GM21723 (cell line): ENCODE data around the gene RBMS2.
A peak's percentile ranks its signal among the peaks of the same experiment; 100 is the strongest.
"Not testable (repeated sequence)": the region's sequence is repeated elsewhere in the genome, so short reads cannot be mapped to it uniquely, and the experiment has no call there.

Experiments
- ATAC-seq: cut with Tn5 transposase; IDR thresholded peaks from one replicate; pipeline ENCODE4 v1.9.1; 2021; ENCODE audit warnings: mild to moderate bottlenecking, moderate library complexity; ENCODE audit not compliant: unreplicated experiment

RBMS2 gene, protein sequence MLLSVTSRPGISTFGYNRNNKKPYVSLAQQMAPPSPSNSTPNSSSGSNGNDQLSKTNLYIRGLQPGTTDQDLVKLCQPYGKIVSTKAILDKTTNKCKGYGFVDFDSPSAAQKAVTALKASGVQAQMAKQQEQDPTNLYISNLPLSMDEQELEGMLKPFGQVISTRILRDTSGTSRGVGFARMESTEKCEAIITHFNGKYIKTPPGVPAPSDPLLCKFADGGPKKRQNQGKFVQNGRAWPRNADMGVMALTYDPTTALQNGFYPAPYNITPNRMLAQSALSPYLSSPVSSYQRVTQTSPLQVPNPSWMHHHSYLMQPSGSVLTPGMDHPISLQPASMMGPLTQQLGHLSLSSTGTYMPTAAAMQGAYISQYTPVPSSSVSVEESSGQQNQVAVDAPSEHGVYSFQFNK

DNA sequence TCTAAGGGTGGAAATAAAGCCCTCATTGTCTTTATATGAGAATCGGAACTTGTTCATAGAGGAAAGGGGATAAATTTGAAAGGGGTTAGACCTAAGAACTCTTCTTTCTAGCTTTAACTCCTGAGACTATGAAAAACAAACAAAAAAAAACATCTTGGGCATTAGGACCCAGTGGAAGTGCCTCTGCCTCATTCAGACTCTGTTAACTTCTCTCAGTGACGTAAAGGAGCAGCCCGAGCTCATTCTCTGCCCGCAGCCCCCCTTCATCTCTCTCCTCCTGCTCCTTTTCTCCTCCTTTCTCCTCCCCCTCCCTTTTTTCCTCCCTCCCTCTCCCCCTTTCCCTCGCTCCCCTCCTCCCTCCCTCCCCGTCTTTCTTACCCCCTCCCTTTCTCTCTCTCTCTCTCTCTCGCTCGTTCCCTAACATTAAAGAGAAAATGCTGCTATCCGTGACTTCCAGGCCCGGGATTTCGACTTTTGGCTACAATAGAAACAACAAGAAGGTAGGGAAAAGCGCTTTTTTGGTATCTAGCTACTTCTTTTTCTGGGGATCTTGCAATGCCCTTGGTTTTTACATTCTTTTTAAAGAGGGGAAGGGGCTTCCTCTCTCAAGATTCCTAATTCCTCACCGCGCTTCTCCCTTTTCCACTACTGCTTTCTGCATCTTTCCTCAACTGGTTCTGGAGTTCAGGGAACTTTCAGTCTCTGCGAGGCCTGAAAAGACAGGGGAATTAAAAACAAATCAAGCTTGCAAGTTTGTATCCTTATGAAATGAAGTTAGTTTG is at the start of gene RBMS2:
Gene RBMS2 (plus strand): TSS at position 231 of the 782 bp plus-strand sequence. CDS start 204 bp downstream, at position 435.
- peak; percentile 88 for ATAC-seq

DNA sequence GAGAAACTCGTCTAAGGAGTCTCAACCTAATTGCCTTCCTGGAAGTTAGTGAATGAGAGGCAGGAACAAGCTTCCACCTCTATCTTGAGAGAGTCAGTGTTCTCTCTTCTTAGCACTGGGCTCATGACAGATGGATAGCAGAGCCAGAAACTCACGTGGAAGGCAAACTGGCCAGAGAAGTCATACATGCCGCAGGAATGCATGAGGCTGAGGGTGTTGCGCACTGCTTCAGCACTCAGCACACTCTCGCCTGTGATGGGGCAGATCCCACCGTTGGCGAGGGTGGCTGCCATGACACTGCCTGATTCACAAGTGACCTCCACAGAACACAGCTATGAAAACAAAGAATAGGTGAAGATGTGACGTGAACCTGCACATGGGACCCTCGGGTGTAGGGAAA is 47.2 kb upstream of the RBMS2 start:
- no peak for ATAC-seq

DNA sequence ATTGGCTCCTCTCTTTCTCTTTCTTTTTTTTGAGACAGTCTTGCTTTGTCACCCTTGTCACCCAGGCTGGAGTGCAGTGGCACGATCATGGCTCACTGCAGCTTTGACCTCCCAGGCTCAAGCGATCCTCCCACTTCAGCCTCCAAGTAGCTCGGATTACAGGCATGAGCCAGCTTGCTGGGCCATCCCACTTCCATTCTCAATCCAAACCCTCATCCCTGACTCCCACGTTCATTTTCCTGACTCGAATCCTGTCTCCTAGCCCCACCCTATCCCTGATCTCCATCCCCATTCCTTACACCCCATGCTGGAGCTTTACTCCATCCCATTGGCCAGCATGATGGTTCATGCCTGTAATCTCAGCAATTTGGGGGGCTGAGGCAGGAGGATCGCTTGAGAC is 45.5 kb upstream of the RBMS2 start:
- ATAC-seq: no peak

DNA sequence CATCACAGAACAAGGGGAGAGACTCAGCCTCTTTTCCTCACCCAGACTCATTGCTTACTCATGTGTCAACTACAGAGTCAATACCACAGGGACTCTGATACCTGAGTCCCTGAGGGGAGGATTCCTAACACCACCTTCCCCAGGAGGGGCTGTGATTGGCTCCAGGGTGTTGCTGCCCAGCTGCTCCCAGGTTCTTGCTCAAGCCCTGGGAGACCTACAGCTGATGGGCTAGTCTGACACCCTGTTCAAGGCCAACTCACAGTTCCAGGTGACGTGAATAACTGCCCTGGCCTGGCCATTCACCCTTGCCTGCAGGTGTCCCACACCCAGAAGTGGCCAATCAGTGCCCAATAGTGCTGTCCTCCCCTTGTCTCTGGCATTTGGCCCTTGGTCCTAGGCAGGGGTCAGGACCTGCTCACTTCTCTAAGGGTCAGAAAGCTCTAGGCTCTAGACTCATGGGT is 44.6 kb upstream of the RBMS2 start:
- no peak for ATAC-seq

DNA sequence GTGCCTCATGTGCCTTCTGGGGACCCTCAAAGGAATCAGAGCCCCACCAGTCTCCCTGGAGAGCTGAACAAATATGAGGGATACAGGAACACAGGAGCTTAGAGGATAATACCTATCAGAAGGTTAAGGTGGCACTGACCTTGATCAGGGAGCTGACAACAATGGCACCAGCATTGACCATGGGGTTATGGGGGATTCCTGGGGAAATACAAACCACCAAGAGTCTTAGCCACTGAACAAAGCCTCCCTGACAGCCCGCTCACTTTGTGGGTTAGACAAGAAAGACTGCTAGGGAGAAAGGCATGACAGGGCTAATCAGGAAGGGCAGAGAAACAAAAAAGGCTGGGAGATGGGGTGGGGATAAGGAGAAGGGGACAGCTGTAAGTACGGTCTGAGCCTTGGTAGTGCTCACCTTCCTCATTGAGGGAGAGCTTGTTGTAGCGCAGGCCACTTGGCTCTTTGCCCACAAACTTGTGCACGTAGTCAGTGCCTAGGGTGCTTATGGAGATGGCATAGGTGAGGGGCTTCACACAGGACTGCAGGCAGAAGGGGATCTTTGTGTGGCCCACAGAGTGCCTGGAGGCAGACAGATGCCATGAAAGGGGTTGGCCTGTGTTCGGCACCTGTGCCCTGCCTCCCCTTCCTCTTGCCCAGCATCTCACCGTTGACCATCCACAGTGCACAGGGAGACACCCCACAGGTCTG is 43.9 kb upstream of the RBMS2 start:
- no peak for ATAC-seq

DNA sequence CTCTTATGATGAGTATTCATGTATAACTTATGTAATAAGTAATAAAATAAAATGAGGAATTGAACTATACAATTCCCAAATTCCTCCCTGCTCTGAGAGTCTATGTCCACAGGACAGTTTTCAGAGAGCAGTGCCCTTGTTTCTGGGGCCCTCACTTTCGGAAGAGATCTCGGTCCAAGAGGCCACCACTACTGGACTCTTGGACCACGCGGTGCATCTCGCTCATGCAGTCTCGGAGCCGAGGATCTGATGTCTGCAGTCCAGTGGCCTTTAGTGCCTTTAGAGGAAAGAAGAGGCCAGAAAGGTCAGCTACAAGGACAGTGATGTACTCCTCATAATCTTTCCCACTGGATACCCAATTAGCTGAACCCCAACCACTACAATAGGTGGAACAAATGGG is 42.0 kb upstream of the RBMS2 start:
- ATAC-seq: no peak

DNA sequence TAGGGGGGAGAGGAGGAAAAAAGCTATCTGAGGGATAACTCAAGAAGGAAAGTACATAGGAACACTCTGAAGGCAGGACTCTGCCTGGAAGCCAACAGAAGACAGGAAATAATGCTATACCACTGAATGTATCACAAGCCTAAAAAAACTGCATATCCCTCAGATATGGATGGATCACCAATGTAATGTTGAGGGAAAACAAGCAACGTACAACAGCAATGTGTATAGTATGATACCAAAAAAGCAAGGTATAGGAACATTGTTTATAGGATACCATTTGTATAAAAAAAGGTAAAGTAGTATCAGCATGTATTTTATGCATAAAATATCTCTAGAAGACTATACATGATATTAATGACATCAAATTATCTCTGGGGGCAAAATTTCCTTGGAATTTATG is 37.1 kb upstream of the RBMS2 start:
- ATAC-seq: no peak

DNA sequence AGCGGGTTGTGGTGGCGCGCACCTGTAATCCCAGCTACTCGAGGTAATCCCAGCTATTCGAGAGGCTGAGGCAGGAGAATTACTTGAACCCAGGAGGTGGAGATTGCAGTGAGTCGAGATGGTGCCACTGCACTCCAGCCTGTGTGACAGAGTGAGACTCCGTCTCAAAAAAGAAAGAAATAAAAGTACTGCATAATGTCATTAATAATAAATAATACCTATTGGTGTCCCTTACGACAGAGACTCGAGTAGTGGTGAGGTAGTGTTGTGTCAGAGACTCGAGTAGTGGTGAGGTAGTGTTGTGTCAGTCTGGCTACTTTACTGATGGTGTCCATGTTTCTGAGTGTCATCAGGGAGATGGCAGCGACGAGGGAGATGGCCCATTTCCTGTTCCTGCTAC is 34.9 kb upstream of the RBMS2 start:
- no peak for ATAC-seq

DNA sequence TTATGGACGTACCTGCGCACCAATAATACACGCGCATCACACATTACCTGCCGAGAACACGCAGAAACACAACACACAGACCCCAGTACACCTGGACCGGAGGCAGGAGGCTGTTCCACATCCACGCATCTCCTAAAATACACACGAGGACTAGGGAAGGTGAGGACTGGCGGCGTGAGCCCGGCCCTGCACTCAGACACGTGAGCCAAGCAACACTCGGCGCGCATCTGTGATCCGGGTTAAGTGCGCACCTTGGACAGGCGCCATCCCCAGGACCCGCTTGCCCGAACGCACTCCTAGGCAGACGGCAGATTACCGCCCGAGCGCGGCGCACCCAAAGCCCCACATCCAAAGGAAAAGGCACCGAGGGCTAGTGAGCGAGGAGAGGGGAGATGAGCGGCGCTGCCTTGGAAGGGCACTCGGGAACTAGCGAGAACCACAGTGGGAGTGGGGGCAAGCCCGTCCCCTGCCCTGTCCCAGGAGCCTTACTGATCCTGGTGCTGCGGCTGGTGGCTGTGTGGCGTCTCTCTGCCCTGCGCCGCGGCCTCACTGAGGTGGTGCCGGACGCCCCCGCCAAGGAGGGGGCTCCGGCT is 34.1 kb upstream of the RBMS2 start:
- peak; percentile 11 for ATAC-seq

DNA sequence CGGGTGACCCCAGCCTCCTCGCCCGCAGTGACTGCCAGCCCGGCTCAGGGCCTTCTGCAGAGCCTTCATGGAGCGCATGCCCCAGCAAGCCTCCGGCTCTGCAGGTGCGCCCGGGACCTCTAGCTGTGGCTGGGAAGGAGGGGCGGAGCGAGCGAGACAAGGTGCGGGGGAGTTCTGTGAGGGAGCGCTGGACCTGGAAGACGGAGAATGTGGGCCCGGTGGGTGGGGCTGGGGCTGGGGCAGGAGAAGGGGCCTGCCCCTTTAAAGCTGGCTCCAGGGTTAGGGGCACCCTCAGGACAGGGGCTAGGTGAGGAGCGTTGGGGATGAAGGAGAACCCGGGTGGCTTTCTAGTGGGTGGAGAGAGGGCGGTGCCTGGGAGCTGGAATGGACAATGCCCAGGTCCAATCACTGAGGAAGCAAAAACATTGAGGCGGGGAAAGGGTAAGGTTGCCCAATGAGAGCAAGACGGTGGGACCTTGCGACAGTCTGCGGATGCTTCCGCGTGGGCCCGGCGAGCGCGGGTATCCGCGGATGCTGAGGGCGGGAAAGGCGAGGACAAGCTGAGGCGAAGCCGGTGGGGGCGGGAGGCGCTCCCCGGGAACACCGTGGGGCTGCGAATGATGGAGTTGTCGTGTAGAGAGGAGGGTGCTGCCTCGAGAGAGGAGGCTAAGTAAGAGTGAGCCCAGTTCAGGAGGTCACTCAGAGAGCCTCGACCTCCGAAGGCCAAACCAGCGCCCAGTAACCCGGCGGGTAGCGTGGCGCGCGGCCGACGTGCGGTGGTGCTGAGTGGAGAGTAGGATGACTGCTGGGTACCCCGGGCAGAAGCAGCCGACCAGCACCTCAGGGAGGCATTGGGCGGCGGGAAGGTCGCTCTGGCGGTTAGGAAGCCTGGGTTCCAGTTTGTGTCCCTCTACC is 33.3 kb upstream of the RBMS2 start, which contains the start of gene GLS2:
Gene GLS2 (minus strand): TSS at position 121 of the 915 bp plus-strand sequence. CDS start 43 bp downstream, at position 78.
- peak; percentile 91 for ATAC-seq

DNA sequence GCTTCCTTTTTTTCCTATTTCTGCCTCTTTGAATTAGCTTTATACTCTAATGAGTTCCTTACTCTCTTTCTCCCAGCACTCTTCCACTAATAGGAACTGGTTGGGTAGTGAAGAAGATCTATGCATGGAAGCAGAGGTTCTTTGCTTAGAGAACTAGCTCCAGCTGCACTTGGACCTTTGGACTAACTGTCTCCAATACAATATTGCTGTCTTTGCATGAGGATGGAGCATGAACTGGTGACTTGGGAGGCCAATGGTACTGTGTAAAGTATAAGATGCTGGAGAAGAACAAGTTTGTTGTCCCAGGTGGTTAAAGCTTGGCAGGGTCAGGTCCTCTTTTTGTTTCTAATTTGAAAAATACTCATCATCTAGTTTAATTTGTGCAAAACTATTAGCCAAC is 31.3 kb upstream of the RBMS2 start:
- ATAC-seq: no peak

DNA sequence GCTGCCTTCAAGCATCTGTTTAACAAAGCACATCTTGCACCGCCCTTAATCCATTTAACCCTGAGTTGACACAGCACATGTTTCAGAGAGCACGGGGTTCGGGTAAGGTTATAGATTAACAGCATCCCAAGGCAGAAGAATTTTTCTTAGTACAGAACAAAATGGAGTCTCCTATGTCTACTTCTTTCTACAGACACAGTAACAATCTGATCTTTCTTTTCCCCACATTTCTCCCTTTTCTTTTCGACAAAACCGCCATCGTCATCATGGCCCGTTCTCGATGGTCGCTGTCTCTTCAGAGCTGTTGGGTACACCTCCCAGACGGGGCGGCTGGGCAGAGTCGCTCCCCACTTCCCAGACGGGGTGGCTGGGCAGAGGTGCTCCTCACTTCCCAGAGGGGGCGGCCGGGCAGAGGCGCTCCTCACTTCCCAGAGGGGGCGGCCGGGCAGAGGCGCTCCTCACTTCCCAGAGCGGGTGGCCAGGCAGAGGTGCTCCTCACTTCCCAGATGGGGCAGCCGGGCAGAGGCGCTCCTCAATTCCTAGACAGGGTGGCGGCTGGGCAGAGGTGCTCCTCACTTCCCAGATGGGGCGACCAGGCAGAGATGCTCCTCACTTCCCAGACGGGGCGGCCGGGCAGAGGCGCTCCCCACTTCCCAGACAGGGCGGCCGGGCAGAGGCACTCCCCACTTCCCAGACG is 28.1 kb upstream of the RBMS2 start:
- not testable (repeated sequence) for ATAC-seq

DNA sequence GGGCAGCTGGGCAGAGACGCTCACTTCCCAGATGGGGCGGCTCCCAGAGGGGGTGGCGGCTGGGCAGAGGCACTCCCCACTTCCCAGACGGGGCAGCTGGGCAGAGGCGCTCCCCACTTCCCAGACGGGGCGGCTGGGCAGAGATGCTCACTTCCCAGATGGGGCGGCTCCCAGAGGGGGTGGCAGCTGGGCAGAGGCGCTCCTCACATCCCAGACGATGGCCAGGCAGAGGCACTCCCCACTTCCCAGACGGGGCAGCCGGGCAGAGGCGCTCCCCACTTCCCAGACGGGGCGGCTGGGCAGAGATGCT is 27.6 kb upstream of the RBMS2 start:
- not testable (repeated sequence) for ATAC-seq

DNA sequence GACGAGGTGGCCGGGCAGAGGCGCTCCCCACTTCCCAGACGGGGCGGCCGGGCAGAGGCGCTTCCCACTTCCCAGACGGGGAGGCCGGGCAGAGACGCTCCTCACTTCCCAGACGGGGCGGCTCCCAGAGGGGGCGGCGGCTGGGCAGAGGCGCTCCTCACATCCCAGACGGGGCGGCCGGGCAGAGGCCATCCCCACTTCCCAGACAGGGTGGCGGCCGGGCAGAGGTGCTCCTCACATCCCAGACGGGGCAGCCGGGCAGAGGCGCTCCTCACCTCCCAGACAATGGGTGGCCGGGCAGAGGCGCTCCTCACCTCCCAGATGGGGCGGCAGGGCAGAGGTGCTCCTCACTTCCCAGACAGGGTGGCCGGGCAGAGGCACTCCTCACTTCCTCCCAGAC is 27.1 kb upstream of the RBMS2 start:
- not testable (repeated sequence) for ATAC-seq

DNA sequence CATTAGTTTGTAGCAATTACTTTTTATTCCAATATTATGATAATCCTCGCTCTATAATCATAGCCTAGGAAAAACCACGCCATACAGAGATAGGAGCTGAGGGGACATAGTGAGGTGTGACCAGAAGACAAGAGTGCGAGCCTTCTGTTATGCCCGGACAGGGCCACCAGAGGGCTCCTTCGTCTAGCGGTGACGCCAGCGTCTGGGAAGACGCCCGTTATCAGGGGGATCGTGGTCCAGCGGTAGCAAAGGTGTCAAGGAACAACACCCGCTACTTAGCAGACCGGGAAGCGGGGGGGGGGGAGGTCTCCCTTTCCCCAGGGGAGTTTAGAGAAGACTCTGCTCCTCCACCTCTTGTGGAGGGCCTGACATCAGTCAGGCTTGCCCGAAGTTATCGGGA is 24.9 kb upstream of the RBMS2 start:
- not testable (repeated sequence) for ATAC-seq

DNA sequence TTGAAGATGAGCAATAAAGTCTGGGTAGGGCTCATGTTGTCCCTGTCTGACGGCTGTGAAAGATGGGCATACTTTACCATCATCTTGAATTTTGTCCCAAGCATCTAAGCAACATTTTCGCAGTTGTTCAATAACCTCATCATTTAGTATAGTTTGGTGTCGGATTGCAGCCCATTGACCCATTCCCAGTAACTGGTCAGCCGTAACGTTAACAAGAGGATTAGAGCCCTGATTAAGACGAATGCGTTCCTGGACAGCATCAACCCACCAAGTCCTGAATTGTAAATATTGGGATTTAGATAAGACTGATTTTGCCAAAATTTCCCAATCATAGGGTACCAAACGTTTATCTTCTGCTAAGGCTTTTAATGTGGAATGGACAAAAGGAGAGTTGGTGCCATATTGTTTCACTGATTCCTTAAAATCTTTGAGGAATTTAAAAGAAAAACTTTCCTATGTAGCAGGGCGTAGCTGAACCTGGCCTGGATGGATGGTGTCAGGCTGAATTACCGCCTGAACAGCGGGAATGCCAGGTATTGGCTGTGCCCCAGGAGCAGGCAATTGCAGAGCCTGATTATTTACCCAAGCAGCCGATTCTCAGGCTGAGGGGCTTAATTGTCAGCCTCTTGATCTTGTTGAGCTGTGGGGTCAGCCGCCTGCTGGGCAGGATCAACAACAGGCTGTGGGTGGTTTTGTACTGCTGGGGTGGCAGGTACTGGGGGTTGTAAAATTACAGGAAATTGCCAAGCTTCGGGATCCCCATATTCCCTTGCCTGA is 23.3 kb upstream of the RBMS2 start:
- ATAC-seq: not testable (repeated sequence)

DNA sequence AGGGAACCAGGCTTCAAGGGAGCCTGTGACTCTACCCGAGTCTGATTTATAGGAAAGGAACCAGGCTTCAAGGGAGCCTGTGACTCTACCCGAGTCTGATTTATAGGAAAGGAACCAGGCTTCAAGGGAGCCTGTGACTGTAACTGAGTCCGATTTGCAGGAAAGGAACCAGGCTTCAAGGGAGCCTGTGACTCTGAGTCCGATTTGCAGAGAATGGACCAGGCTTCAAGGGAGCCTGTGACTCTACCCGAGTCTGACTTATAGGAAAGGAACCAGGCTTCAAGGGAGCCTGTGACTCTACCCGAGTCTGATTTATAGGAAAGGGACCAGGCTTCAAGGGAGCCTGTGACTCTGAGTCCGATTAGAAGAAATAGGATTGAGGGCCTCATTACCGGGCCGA is 22.2 kb upstream of the RBMS2 start:
- not testable (repeated sequence) for ATAC-seq

DNA sequence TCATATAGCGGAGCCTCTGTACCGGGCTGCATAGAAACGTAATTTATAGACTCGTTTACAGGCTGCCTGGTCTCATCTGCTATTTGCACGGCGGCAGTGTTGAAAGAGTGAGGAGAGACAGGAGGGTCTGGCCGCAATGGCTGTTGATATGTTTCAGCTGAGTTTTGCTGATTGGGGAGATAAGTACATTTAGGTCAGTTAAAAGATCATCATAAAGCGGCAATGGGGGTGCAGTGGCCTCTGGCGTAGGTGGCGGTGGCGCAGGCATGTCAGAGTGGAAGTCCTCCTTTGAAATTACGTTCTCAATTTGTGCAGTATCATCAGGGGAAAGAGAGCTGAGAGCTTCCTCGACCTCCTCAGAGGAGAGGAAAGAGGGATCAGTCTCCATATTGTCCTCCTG is 21.7 kb upstream of the RBMS2 start:
- not testable (repeated sequence) for ATAC-seq

DNA sequence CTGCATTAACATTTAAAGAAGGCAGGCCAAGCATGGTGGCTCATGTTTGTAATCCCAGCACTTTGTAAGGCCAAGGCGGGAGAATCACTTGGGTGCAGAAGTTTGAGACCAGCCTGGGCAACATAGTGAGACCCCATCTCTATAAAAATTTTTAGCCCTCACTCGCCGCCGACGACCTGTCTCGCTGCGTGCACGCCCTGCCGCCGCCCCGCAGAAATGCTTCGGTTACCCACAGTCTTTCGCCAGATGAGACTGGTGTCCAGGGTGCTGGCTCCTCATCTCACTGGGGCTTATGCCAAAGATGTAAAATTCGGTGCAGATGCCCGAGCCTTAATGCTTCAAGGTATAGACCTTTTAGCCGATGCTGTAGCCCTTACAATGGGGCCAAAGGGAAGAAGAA is 10.8 kb upstream of the RBMS2 start:
- ATAC-seq: no peak
